Thoracic aorta endothelial cell (primary cell): ENCODE data around the gene GOT1. TPM values are rescaled to one million over a fixed set of nuclear protein-coding genes. Genes with fewer than 3 reads are reported as not detected.

Experiments used
- total RNA-seq: library from RNA; depleted of rRNA; stranded (reverse); fragments of >200 nt; gene quantifications from 2 replicates; pipeline ENCODE4 v1.2.3, GENCODE V29; 2012

GOT1 gene
- 26.1 and 27.1 TPM in 2 replicates for total RNA-seq

DNA sequence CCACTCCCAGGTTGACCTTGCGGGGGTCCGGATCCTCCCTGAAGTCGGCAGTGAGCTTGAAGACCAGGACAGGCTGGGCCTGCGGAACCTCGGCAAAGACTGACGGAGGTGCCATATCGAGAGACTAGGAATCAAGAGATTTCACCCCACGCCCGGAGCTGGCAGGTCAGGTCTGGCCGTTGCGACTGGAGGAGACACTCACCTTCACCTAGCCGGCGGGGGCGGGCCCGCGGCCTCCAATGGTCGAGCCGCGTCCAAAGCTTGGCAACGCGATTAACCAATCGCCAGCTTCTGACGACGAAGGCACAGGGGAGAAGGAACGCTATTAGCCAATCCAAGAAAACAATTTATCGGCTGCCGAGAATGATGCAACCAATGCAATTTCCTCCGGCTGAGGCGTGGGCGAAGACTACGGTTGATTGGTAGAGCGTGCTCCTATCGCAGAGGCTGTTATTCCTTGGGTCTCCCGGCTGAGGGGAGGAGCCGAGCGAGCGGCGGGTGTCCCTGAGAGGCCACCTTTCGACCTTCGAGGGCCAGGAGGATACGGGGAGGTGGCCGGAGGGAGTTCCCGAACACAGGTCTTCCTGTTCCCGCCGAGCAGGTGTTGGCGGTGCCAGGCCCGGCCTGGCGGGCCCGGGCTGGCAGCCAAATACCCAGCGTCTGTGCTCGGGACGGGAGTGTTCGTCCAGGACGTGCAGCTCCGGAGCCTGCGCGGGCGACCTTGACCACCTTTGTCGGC is at the start of gene GOT1:
Gene GOT1, minus strand, starts transcription at position 174 of the 739 bp plus-strand sequence. Its CDS starts 59 bp downstream, at position 115.

Other genes starting within 250 kb of the GOT1 start
- gene HPSE2, start 194.8 kb downstream of the GOT1 start, total RNA-seq, result not detected in 2 replicates
- 0.14 TPM in 1 of 2 replicates, not detected in the other for gene CNNM1, start 101.3 kb downstream of the GOT1 start, total RNA-seq
- gene NKX2-3, start 102.3 kb upstream of the GOT1 start, total RNA-seq, result 2.4 TPM in 1 of 2 replicates, not detected in the other
- gene SLC25A28, start 189.8 kb upstream of the GOT1 start, total RNA-seq, result 9.0 and 13.1 TPM in 2 replicates
- gene ENTPD7, start 228.9 kb upstream of the GOT1 start, total RNA-seq, result 27.9 and 28.6 TPM in 2 replicates